Stimulated activated CD8-positive, alpha-beta memory T cell treated with anti-CD3 and anti-CD28 coated beads, Interleukin-2, amount 100 ng/mL, for 1 hour (primary cell): Measurements from ENCODE around the gene CNP.

ENCODE experiments used
- DNase-seq, 2 donors: peaks; one replicate each; pipeline ENCODE4 v3.0.0-alpha.2; 2020; ENCODE audit warnings: low read depth in 2 of 2

Gene CNP

GRCh38 chr17:41972571-41973407, 6.2 kb downstream of the CNP start:
- DNase-seq, result no peak

GRCh38 chr17:41973408-41973811, 6.8 kb downstream of the CNP start:
- no peak for DNase-seq

- no peak for DNase-seq
These were observed 7.4 kb downstream of the CNP start for GRCh38 chr17:41974031-41974430.

GRCh38 chr17:41974658-41975057, 8.1 kb downstream of the CNP start:
- no peak for DNase-seq

GRCh38 chr17:41975099-41976083, 8.8 kb downstream of the CNP start:
- no peak for DNase-seq

GRCh38 chr17:41976142-41976768, 9.7 kb downstream of the CNP start:
- DNase-seq, result no peak

GRCh38 chr17:41977991-41978390, 11.4 kb downstream of the CNP start:
- DNase-seq, result no peak

- DNase-seq, result no peak
These were observed 15.6 kb downstream of the CNP start for GRCh38 chr17:41982026-41982760.

- DNase-seq, result no peak
These were observed 17.9 kb downstream of the CNP start for GRCh38 chr17:41984454-41984853.

GRCh38 chr17:41985919-41986318, 19.3 kb downstream of the CNP start:
- DNase-seq, result no peak

- DNase-seq, result no peak
These were observed 20.0 kb downstream of the CNP start for GRCh38 chr17:41986634-41987033.

- no peak for DNase-seq
These were observed 21.0 kb downstream of the CNP start for GRCh38 chr17:41987642-41988041.

- DNase-seq, result no peak
These were observed 21.8 kb downstream of the CNP start for GRCh38 chr17:41988418-41988817.

- DNase-seq, result no peak
These were observed 23.3 kb downstream of the CNP start for GRCh38 chr17:41989702-41990419.

GRCh38 chr17:41992576-41992975, 26.0 kb downstream of the CNP start:
- DNase-seq, result no peak

GRCh38 chr17:41996855-41997164, 30.2 kb downstream of the CNP start:
- DNase-seq, result no peak

GRCh38 chr17:41998497-41998896, 31.9 kb downstream of the CNP start:
- DNase-seq, result no peak

GRCh38 chr17:42000413-42001133, 34.0 kb downstream of the CNP start:
- DNase-seq, result no peak

- DNase-seq, result no peak
These were observed 35.1 kb downstream of the CNP start for GRCh38 chr17:42001729-42002128.

GRCh38 chr17:42002175-42002791, 35.7 kb downstream of the CNP start:
- no peak for DNase-seq
